K562 (cell line): Measurements from ENCODE around the gene GNAT1. TPM values are rescaled to one million over a fixed set of nuclear protein-coding genes. Genes with fewer than 3 reads are reported as not detected.

ENCODE experiments used
- ATF7 ChIP-seq: fragments of 450-650 bp; IDR thresholded peaks from 2 replicates; pipeline ENCODE4 v1.7.1; 2014; ENCODE audit warnings: mild to moderate bottlenecking, moderate library complexity
- HMG20B ChIP-seq: fragments of 250-450 bp; sonication (Bioruptor Pico); IDR thresholded peaks from 2 replicates; pipeline ENCODE4 v1.5.0; 2021; ENCODE audit warnings: mild to moderate bottlenecking
- TCF7L2 ChIP-seq: fragments of 150-350 bp; IDR thresholded peaks from 2 replicates; pipeline ENCODE4 v1.6.1; 2016; ENCODE audit warnings: low read depth, mild to moderate bottlenecking, low read length, moderate library complexity
- TSC22D4 ChIP-seq: fragments of 450-650 bp; IDR thresholded peaks from 2 replicates; pipeline ENCODE4 v1.6.1; 2016; ENCODE audit warnings: missing genetic modification characterization, missing biosample characterization, control low read depth
- USF2 ChIP-seq: sonication (generic); formaldehyde crosslinking; IDR thresholded peaks from 2 replicates; pipeline ENCODE4 v1.5.0; 2020; ENCODE audit warnings: missing genetic modification reagents
- ZBTB11 ChIP-seq, 3 experiments: fragments of 200-800 bp in 1 of 3; fragments of 250-450 bp in 1 of 3; fragments of 450-650 bp in 1 of 3; sonication (Bioruptor Pico) in 1 of 3; sonication (Bioruptor generic) in 1 of 3; formaldehyde crosslinking in 1 of 3; IDR thresholded peaks; 2 replicates each; pipeline versions ENCODE4 v1.6.1 to v1.8.0; 2016 to 2022; ENCODE audit warnings: mild to moderate bottlenecking in 2 of 3, missing genetic modification characterization in 2 of 3, missing compliant biosample characterization in 1 of 3, moderate library complexity in 1 of 3
- ZKSCAN1 ChIP-seq: fragments of 150-350 bp; IDR thresholded peaks from 2 replicates; pipeline ENCODE4 v1.6.1; 2016; ENCODE audit warnings: low read depth, low read length
- polyA plus RNA-seq, 8 experiments: library from polyadenylated mRNA; depleted of rRNA in 4 of 8; stranded (reverse) in 5 of 8; unstranded in 3 of 8; fragments of >200 nt; fragmentation: Nextera tagmentation in 2 of 8; fragmentation: Illumina TruSeq in 1 of 8; extraction: Ambion mirVana in 2 of 8; extraction: Trizol in 1 of 8; gene quantifications; 2 replicates each; pipeline versions ENCODE4 v1.2.1 to v1.2.3, GENCODE V29; 2011 to 2014; ENCODE audit warnings: inconsistent platforms in 1 of 8, missing spikeins in 1 of 8
- total RNA-seq, 7 experiments: library from RNA; depleted of rRNA in 6 of 7; stranded (reverse); fragments of >200 nt in 6 of 7; fragmentation: Illumina TruSeq in 2 of 7; extraction: Trizol in 2 of 7; gene quantifications; 2 replicates each; pipeline versions ENCODE4 v1.2.1 to v1.2.3, GENCODE V29; 2011 to 2021; ENCODE audit warnings: low replicate concordance in 1 of 7
- TF ChIP-seq, protein P1 (sequence below): fragments of 250-450 bp; sonication (Bioruptor Pico); IDR thresholded peaks from 2 replicates; pipeline ENCODE4 v1.8.0; 2022; ENCODE audit warnings: moderate library complexity, mild to moderate bottlenecking, inconsistent platforms
- TF ChIP-seq, protein P2 (sequence below), 2 experiments: fragments of 200-800 bp in 1 of 2; sonication (Bioruptor generic) in 1 of 2; sonication (generic) in 1 of 2; formaldehyde crosslinking in 1 of 2; IDR thresholded peaks in 1 of 2; conservative IDR thresholded peaks in 1 of 2; 2 replicates each; pipeline versions ENCODE4 v1.5.0 to v1.6.1; 2016 to 2020; ENCODE audit warnings: missing compliant biosample characterization in 1 of 2, missing genetic modification characterization in 1 of 2, missing genetic modification reagents in 1 of 2
- TF ChIP-seq, protein P3 (sequence below): sonication (generic); formaldehyde crosslinking; IDR thresholded peaks from 2 replicates; pipeline ENCODE4 v1.8.0; 2023; ENCODE audit warnings: mild to moderate bottlenecking, missing genetic modification reagents

The GNAT1 gene
- total and polyA plus RNA-seq, 9 of the 15 experiments (the other 6 are each of a cell fraction or from before 2014, with no cell fraction given) = not detected

- TF ChIP-seq ZBTB11 (CRISPR knock-in tag; IDR thresholded peaks at IDR 0.05) (peak in 1 of 3 experiments; percentile 43; a peak in 1 of 6 replicates), TSC22D4 (tag) (no peak), HMG20B (no peak), ATF7 (0 out of 2 replicates have a peak, but pooled peaks have one; percentile 42), ZKSCAN1 (no peak), USF2 (no peak), TCF7L2 (no peak)
- TF ChIP-seq, protein P1, sequence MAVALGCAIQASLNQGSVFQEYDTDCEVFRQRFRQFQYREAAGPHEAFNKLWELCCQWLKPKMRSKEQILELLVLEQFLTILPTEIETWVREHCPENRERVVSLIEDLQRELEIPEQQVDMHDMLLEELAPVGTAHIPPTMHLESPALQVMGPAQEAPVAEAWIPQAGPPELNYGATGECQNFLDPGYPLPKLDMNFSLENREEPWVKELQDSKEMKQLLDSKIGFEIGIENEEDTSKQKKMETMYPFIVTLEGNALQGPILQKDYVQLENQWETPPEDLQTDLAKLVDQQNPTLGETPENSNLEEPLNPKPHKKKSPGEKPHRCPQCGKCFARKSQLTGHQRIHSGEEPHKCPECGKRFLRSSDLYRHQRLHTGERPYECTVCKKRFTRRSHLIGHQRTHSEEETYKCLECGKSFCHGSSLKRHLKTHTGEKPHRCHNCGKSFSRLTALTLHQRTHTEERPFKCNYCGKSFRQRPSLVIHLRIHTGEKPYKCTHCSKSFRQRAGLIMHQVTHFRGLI = no peak
- TF ChIP-seq, protein P2, sequence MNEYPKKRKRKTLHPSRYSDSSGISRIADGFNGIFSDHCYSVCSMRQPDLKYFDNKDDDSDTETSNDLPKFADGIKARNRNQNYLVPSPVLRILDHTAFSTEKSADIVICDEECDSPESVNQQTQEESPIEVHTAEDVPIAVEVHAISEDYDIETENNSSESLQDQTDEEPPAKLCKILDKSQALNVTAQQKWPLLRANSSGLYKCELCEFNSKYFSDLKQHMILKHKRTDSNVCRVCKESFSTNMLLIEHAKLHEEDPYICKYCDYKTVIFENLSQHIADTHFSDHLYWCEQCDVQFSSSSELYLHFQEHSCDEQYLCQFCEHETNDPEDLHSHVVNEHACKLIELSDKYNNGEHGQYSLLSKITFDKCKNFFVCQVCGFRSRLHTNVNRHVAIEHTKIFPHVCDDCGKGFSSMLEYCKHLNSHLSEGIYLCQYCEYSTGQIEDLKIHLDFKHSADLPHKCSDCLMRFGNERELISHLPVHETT (CRISPR knock-in tag; conservative IDR thresholded peaks at IDR 0.05 in 1 of 2, IDR thresholded peaks at IDR 0.05 in 1 of 2) = 0 out of 4 replicates have a peak, but pooled peaks of 1 of the 2 experiments have one; percentile 9
- TF ChIP-seq, protein P3, sequence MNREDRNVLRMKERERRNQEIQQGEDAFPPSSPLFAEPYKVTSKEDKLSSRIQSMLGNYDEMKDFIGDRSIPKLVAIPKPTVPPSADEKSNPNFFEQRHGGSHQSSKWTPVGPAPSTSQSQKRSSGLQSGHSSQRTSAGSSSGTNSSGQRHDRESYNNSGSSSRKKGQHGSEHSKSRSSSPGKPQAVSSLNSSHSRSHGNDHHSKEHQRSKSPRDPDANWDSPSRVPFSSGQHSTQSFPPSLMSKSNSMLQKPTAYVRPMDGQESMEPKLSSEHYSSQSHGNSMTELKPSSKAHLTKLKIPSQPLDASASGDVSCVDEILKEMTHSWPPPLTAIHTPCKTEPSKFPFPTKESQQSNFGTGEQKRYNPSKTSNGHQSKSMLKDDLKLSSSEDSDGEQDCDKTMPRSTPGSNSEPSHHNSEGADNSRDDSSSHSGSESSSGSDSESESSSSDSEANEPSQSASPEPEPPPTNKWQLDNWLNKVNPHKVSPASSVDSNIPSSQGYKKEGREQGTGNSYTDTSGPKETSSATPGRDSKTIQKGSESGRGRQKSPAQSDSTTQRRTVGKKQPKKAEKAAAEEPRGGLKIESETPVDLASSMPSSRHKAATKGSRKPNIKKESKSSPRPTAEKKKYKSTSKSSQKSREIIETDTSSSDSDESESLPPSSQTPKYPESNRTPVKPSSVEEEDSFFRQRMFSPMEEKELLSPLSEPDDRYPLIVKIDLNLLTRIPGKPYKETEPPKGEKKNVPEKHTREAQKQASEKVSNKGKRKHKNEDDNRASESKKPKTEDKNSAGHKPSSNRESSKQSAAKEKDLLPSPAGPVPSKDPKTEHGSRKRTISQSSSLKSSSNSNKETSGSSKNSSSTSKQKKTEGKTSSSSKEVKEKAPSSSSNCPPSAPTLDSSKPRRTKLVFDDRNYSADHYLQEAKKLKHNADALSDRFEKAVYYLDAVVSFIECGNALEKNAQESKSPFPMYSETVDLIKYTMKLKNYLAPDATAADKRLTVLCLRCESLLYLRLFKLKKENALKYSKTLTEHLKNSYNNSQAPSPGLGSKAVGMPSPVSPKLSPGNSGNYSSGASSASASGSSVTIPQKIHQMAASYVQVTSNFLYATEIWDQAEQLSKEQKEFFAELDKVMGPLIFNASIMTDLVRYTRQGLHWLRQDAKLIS (CRISPR knock-in tag) = no peak
Observed at GRCh38 chr3:50246517-50246954, 55.1 kb downstream of the GNAT1 start (continued).
